Adrenal gland (tissue), 19 donors: Measurements from ENCODE around the gene ARID3C. TPM values are rescaled to one million over a fixed set of nuclear protein-coding genes. Genes with fewer than 3 reads are reported as not detected.
A peak's percentile ranks its signal among the peaks of the same experiment; 100 is the strongest.

ENCODE experiments used
- DNase-seq, 7 donors: peaks; one replicate each; pipeline ENCODE4 v3.0.0-alpha.2; 2019 to 2020
- H3K27ac ChIP-seq, 5 donors: fragments of 200-600 bp; sonication (generic) in 4 of 5; 1 replicate in 3 of 5; 2 replicates in 2 of 5; pipeline versions ENCODE4 v1.5.1 to v1.8.0; 2016 to 2020; ENCODE audit warnings: mild to moderate bottlenecking in 1 of 5
- H3K27me3 ChIP-seq: fragments of 200-600 bp; 2 replicates; pipeline ENCODE4 v1.8.0; 2021
- H3K36me3 ChIP-seq, 2 donors: fragments of 200-600 bp; replicated peaks in 1 of 2; 1 replicate in 1 of 2; 2 replicates in 1 of 2; pipeline versions ENCODE4 v1.5.1 to v1.8.0; 2018 to 2022
- H3K4me1 ChIP-seq, 2 donors: fragments of 200-600 bp; replicated peaks in 1 of 2; 1 replicate in 1 of 2; 2 replicates in 1 of 2; pipeline versions ENCODE4 v1.5.1 to v1.8.0; 2018 to 2021
- H3K4me3 ChIP-seq, 4 donors: fragments of 200-600 bp; sonication (generic) in 3 of 4; one replicate each; pipeline ENCODE4 v1.5.1; 2016 to 2018
- H3K9me3 ChIP-seq, 3 donors: fragments of 200-600 bp; sonication (generic) in 1 of 3; replicated peaks in 1 of 3; 1 replicate in 2 of 3; 2 replicates in 1 of 3; pipeline versions ENCODE4 v1.5.1 to v1.8.0; 2016 to 2021
- POLR2A ChIP-seq, 2 donors: fragments of 450-650 bp; IDR thresholded peaks; one replicate each; pipeline ENCODE4 v1.6.1; 2017; ENCODE audit warnings: antibody characterized with exemption in 2 of 2, mild to moderate bottlenecking in 2 of 2, moderate library complexity in 1 of 2
- WGBS, 4 donors: extraction: QIAGEN DNeasy Blood & Tissue Kit in 2 of 4; methylation state at CpG; one replicate each; pipeline versions ENCODE4 v1.1.5 to v1.1.7; 2013 to 2017; 5-methylcytosine and 5-hydroxymethylcytosine counted together
- intact Hi-C, 2 donors: fragments of 100-400 bp; cut with DNase I; formaldehyde crosslinking; loops; one replicate each; pipeline versions ENCODE4 v1.14.1 to v1.15.0; 2022 to 2023
- long read RNA-seq, 10 donors: library from polyadenylated mRNA in 3 of 10; unstranded in 2 of 10; stranded (forward) in 1 of 10; transcript quantifications; one replicate each; pipeline ENCODE4 v2.0.0 and lab custom pipeline, GENCODE V29; 2021 to 2026
- polyA plus RNA-seq, 3 donors: library from polyadenylated mRNA; stranded (reverse); fragments of 200-250 nt in 2 of 3; fragments of 350-450 nt in 1 of 3; fragmentation: Illumina TruSeq in 1 of 3; extraction: RNeasy Lipid Tissue Mini Kit (QIAGEN cat#74804) in 1 of 3; gene quantifications; one replicate each; pipeline ENCODE4 v1.2.3, GENCODE V29; 2013 to 2014
- total RNA-seq, 9 donors: library from RNA; depleted of rRNA in 4 of 9; stranded (reverse); fragments of >200 nt in 4 of 9; fragments of 120-200 nt in 1 of 9; fragmentation: NEBNext Ultra II Directional in 1 of 9; extraction: Animal tissue kit (Norgen Biotek cat#: 25700) in 1 of 9; gene quantifications; one replicate each; pipeline versions ENCODE4 v1.1.0 to v1.2.4, GENCODE V29; 2013 to 2023
- TF ChIP-seq, protein P1 (sequence below), 6 experiments: fragments of 450-650 bp in 4 of 6; fragments of 200-600 bp in 2 of 6; sonication (generic) in 1 of 6; IDR thresholded peaks; 1 replicate in 5 of 6; 2 replicates in 1 of 6; pipeline versions ENCODE4 v1.5.1 to v1.8.0; 2016 to 2021; ENCODE audit warnings: antibody characterized with exemption in 6 of 6, mild to moderate bottlenecking in 2 of 6, moderate library complexity in 1 of 6
- donor health status: healthy with polysubstance abuse.
- donor health status: Bipolar disorder and iron deficiency.
- donor health status: DM: yes; HTN: yes; CAD: no.
- donor health status: DM: no; HTN: no; CAD: no.
- donor health status: DM: no; HTN: no; CAD: no.
- donor health status: DM: yes; HTN: yes; CAD: no.

The ARID3C gene, protein sequence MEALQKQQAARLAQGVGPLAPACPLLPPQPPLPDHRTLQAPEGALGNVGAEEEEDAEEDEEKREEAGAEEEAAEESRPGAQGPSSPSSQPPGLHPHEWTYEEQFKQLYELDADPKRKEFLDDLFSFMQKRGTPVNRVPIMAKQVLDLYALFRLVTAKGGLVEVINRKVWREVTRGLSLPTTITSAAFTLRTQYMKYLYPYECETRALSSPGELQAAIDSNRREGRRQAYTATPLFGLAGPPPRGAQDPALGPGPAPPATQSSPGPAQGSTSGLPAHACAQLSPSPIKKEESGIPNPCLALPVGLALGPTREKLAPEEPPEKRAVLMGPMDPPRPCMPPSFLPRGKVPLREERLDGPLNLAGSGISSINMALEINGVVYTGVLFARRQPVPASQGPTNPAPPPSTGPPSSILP
- total RNA-seq, result not detected
- not detected for polyA plus RNA-seq
- long read RNA-seq, donor 1, result 0 reads
- long read RNA-seq, donor 2, result 0 reads
- long read RNA-seq, donor 3, result 0 reads
- long read RNA-seq, donor 4, result 0 reads
- long read RNA-seq, donor 5, result 0 reads
- long read RNA-seq, donor 6, result 0 reads
- long read RNA-seq, donor 7, result 0 reads
- long read RNA-seq, donor 8, result 0 reads
- long read RNA-seq, donor 9, result 0 reads
- long read RNA-seq, donor 10, partial matches to known transcripts, result 19 of 19 reads
- long read RNA-seq, donor 10, other reads (novel, unspliced or antisense), result 0 of 19 reads

DNA sequence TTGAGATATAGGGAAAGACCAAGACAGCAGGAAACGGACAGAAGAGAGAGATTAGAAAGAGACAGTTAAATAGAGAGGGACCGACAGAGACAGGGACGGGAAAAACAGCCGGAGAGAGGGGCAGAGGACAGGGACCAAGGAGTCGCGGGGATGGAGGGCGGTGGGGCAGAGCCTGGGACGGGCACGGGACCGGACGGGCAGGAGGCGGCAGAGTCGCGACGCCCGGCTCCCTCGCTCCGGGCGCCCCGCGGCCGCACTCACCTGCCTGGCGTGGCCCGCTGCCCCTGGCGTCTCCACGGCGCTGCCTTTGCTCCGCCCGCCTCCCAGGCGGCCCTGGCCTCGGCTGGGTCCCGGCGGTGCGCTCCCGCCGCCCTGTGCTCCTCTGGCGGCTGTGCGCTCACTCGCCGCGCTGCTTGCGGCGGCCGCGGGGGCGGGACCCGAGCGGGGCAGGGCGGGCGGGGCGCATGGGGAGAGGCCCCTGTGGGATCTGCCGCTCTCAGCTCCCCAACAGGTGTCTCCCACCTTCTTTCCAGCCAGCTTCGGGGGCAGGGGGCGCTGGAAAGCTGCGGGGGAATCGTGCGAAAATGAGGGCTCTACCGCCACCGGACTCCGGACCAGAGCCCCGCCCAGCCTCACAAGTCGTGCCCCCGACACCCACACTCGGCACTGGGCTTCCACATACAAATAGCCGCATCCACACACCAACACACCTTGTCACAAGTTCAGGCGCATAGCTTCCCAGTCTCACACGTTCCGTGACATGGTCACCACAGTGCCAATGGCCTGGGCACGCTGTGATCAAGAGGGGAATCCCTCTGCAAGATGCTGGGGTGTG, at the start of gene ARID3C:
ARID3C (minus strand) TSS at position 411 of the 835 bp plus-strand sequence. CDS start 1,052 bp downstream, outside the sequence.
- TF ChIP-seq, protein P1, sequence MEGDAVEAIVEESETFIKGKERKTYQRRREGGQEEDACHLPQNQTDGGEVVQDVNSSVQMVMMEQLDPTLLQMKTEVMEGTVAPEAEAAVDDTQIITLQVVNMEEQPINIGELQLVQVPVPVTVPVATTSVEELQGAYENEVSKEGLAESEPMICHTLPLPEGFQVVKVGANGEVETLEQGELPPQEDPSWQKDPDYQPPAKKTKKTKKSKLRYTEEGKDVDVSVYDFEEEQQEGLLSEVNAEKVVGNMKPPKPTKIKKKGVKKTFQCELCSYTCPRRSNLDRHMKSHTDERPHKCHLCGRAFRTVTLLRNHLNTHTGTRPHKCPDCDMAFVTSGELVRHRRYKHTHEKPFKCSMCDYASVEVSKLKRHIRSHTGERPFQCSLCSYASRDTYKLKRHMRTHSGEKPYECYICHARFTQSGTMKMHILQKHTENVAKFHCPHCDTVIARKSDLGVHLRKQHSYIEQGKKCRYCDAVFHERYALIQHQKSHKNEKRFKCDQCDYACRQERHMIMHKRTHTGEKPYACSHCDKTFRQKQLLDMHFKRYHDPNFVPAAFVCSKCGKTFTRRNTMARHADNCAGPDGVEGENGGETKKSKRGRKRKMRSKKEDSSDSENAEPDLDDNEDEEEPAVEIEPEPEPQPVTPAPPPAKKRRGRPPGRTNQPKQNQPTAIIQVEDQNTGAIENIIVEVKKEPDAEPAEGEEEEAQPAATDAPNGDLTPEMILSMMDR (IDR thresholded peaks at IDR 0.05), result no peak
- H3K27ac ChIP-seq, result no peak within 1 kb of the TSS
- H3K36me3 ChIP-seq, result no peaks in the 10 kb centered on the region
- peaks cover 51% of the 10 kb centered on the region for H3K27me3 ChIP-seq
- 2 to 6% (median 2%) methylated on average over 19 to 69 of the region's 69 CpGs for WGBS, 4 donors
- intact Hi-C loops, result no loop called here
- peak in 1 of 7 donors; percentile 47 for DNase-seq
- H3K4me3 ChIP-seq, result peak within 1 kb of the TSS in 2 of 4 donors; percentile 11 to 52
- H3K9me3 ChIP-seq, result no peaks in the 10 kb centered on the region
- H3K4me1 ChIP-seq, result peaks cover 7 to 11% of the 10 kb centered on the region in 2 donors

DNA sequence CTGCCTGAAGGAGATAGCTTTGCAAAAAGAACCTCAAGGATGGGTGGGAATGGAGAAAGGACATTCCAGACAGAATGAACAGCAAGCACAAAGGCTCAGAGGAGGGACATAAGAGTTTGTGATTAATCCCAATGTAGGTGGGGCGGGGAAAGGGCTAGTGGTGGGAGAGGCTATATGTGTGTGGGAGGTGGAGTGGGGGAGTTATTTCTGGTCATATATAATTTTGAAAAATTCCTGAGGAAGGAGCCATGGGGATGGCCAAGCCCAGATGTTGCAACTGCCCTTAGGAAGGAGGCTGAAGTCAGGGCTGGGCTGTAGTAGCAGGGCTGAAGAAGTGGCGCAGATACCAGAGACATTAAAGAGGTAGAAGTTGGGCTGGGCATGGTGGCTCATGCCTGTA, 47.0 kb upstream of the ARID3C start:
- no peaks in the 10 kb centered on the region for H3K27me3 ChIP-seq
- no peak overlapping the region for H3K27ac ChIP-seq
- DNase-seq, result no peak
- 89 to 100% (median 93%) methylated on average over 2 of the region's 2 CpGs for WGBS, 4 donors
- intact Hi-C loops, result no loop called here
- TF ChIP-seq POLR2A (IDR thresholded peaks at IDR 0.05), result no peak
- TF ChIP-seq, protein P1 (IDR thresholded peaks at IDR 0.05), result no peak
- H3K36me3 ChIP-seq, result no peaks in the 10 kb centered on the region
- no peaks in the 10 kb centered on the region for H3K9me3 ChIP-seq
- no peaks in the 10 kb centered on the region for H3K4me1 ChIP-seq
- H3K4me3 ChIP-seq, result no peak overlapping the region

DNA sequence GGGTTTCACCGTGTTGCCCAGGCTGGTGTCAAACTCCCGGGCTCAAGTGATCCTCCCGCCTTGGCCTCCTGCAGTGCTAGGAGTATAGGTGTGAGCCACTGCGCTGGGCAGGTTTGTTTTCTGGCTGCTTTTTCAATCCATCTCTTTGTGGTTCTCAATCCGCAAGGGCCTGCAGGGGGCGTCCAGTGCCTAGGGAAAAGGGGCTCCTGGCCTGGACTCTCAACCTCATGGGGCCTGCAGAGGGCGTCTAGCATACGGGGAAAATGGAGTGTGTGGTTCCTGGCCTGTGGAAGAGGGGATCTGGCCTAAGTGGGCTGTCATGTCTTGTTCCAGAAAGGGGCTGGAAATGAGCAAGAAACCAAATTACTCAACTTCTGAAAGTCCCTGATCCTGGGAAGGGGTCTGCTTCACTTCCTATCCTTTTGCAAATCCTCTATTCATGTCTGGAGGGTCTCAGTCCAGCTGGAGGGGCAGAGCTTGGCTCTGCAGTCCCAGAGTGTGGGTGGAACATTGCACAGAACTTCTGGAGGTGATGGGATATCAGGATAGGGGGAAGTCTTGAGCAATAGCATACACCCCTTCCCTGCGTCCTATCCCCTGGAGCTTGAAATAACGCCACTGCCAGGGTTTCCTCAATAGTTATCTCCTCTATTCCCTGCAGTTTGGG, 46.3 kb upstream of the ARID3C start:
- intact Hi-C loops, result no loop called here
- H3K9me3 ChIP-seq, result no peaks in the 10 kb centered on the region
- no peaks in the 10 kb centered on the region for H3K4me1 ChIP-seq
- WGBS, 4 donors, result 47 to 79% (median 55%) methylated on average over 5 to 10 of the region's 10 CpGs
- no peaks in the 10 kb centered on the region for H3K36me3 ChIP-seq
- H3K27ac ChIP-seq, result no peak overlapping the region
- TF ChIP-seq, protein P1 (IDR thresholded peaks at IDR 0.05), result peak in 5 of 6 experiments; percentile 20 to 58 (median 47)
- no peak for TF ChIP-seq POLR2A (IDR thresholded peaks at IDR 0.05)
- H3K4me3 ChIP-seq, result no peak overlapping the region
- no peaks in the 10 kb centered on the region for H3K27me3 ChIP-seq
- peak in 5 of 7 donors; percentile 40 to 70 (median 48) for DNase-seq
